EL (cell line): ENCODE data around the gene DERL2.

ENCODE experiments used
- DNase-seq: peaks from one replicate; pipeline ENCODE4 v3.0.0-alpha.2; 2016

Gene DERL2

GRCh38 chr17:5500589-5501391 is 14.8 kb upstream of the DERL2 start:
- DNase-seq, result peak; percentile 90

- no peak for DNase-seq
These were observed 14.2 kb upstream of the DERL2 start for GRCh38 chr17:5500247-5500588.

- DNase-seq, result peak; percentile 28
These were observed 13.7 kb upstream of the DERL2 start for GRCh38 chr17:5499476-5500231.

- no peak for DNase-seq
These were observed 7.0 kb upstream of the DERL2 start for GRCh38 chr17:5492970-5493369.

- DNase-seq, result no peak
These were observed 2.8 kb upstream of the DERL2 start for GRCh38 chr17:5488752-5489151.

- peak; percentile 100 for DNase-seq
These were observed 487 bp upstream of the DERL2 start, which contains the start of gene MIS12 for GRCh38 chr17:5486206-5487124. TSS of gene MIS12 (plus strand) at chr17:5486566. CDS start at chr17:5488863, 2,297 bp downstream.

- DNase-seq, result no peak
These were observed 4.5 kb downstream of the DERL2 start for GRCh38 chr17:5481451-5481850.

GRCh38 chr17:5480962-5481361 is 5.0 kb downstream of the DERL2 start:
- no peak for DNase-seq

- no peak for DNase-seq
These were observed 7.0 kb downstream of the DERL2 start for GRCh38 chr17:5478992-5479391.

- DNase-seq, result no peak
These were observed 12.1 kb downstream of the DERL2 start for GRCh38 chr17:5473906-5474305.

GRCh38 chr17:5472511-5472910 is 13.5 kb downstream of the DERL2 start:
- DNase-seq, result no peak

GRCh38 chr17:5468075-5468473 is 17.9 kb downstream of the DERL2 start:
- no peak for DNase-seq

GRCh38 chr17:5467416-5467815 is 18.6 kb downstream of the DERL2 start:
- peak; percentile 21 for DNase-seq

- DNase-seq, result no peak
These were observed 19.7 kb downstream of the DERL2 start for GRCh38 chr17:5466295-5466694.

GRCh38 chr17:5464717-5465507 is 21.1 kb downstream of the DERL2 start:
- no peak for DNase-seq

GRCh38 chr17:5446786-5447185 is 39.2 kb downstream of the DERL2 start:
- DNase-seq, result no peak

- no peak for DNase-seq
These were observed 41.8 kb downstream of the DERL2 start for GRCh38 chr17:5444209-5444608.

- no peak for DNase-seq
These were observed 42.2 kb downstream of the DERL2 start for GRCh38 chr17:5443728-5444127.

GRCh38 chr17:5439446-5439764 is 46.6 kb downstream of the DERL2 start:
- no peak for DNase-seq

- DNase-seq, result peak; percentile 92
These were observed 47.1 kb downstream of the DERL2 start, which contains the start of gene C1QBP for GRCh38 chr17:5438716-5439445. TSS of gene C1QBP (minus strand) at chr17:5439155. CDS start at chr17:5439073, 82 bp downstream.

GRCh38 chr17:5437721-5438317 is 48.2 kb downstream of the DERL2 start:
- peak; percentile 87 for DNase-seq
